Measurements from ENCODE around the gene RBM17. TPM values are rescaled to one million over a fixed set of nuclear protein-coding genes. Genes with fewer than 3 reads are reported as not detected.

RBM17 gene, protein sequence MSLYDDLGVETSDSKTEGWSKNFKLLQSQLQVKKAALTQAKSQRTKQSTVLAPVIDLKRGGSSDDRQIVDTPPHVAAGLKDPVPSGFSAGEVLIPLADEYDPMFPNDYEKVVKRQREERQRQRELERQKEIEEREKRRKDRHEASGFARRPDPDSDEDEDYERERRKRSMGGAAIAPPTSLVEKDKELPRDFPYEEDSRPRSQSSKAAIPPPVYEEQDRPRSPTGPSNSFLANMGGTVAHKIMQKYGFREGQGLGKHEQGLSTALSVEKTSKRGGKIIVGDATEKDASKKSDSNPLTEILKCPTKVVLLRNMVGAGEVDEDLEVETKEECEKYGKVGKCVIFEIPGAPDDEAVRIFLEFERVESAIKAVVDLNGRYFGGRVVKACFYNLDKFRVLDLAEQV
- total RNA-seq: 54.7 and 58.5 TPM in 2 replicates

GRCh38 chr10:6088721-6089333, at the start of gene RBM17:
RBM17 (plus strand) TSS chr10:6089034; CDS start chr10:6097066, 8,032 bp downstream.

GRCh38 chr10:6062101-6062771, 26.6 kb upstream of the RBM17 start, which contains the start of gene IL2RA:
IL2RA (minus strand) TSS chr10:6062367; CDS start chr10:6062151, 216 bp downstream.

Other genes with a start within 250 kb of the RBM17 start
- gene ANKRD16, start 199.1 kb upstream of the RBM17 start, total RNA-seq: 10.4 and 12.7 TPM in 2 replicates
- gene FBH1, start 198.8 kb upstream of the RBM17 start, total RNA-seq: 115 and 125 TPM in 2 replicates
- gene IL15RA, start 111.5 kb upstream of the RBM17 start, total RNA-seq: 3.2 and 6.2 TPM in 2 replicates
- not detected in 2 replicates for gene IL2RA, start 26.7 kb upstream of the RBM17 start, total RNA-seq
- gene PFKFB3, start 113.9 kb downstream of the RBM17 start, total RNA-seq: 18.5 and 22.6 TPM in 2 replicates

Measured in uterine smooth muscle cell (primary cell).